Naive thymus-derived CD8-positive, alpha-beta T cell (primary cell): ENCODE measurements around the gene RNF150. TPM values are rescaled to one million over a fixed set of nuclear protein-coding genes. Genes with fewer than 3 reads are reported as not detected.

Experiments used
- ATAC-seq, 2 donors: fragments of 150-1000 bp; cut with Tn5 transposase in 1 of 2; sonication (Bioruptor Pico), chemical (Tn5 transposase) in 1 of 2; 1 replicate in 1 of 2; 2 replicates in 1 of 2; pipeline ENCODE4 v1.10.0; 2021; ENCODE audit warnings: mild to moderate bottlenecking in 2 of 2, moderate library complexity in 2 of 2
- POLR2A ChIA-PET: fragments of 350-600 bp; sonication (Branson Sonifier 250); formaldehyde crosslinking; loops from one replicate; lab custom pipeline; 2021; ENCODE audit warnings: antibody characterized with exemption; lab: Charles Lee
- DNase-seq, 10 donors: peaks; one replicate each; pipeline versions ENCODE4 v3.0.0 to v3.0.0-alpha.2; 2020 to 2022
- H3K27ac Mint-ChIP-seq, 10 donors: one replicate each; pipeline ENCODE4 v1.8.0; 2020 to 2022; ENCODE audit warnings: mild to moderate bottlenecking in 10 of 10, mixed read lengths in 10 of 10, moderate library complexity in 4 of 10, inconsistent platforms in 1 of 10
- H3K27me3 Mint-ChIP-seq, 5 donors: one replicate each; pipeline ENCODE4 v1.8.0; 2021 to 2022; ENCODE audit warnings: mixed read lengths in 5 of 5
- H3K36me3 Mint-ChIP-seq, 3 donors: one replicate each; pipeline ENCODE4 v1.8.0; 2020 to 2022; ENCODE audit warnings: mixed read lengths in 3 of 3, mild to moderate bottlenecking in 2 of 3, inconsistent platforms in 1 of 3
- H3K4me1 Mint-ChIP-seq, 4 donors: one replicate each; pipeline ENCODE4 v1.8.0; 2021 to 2022; ENCODE audit warnings: mixed read lengths in 4 of 4
- H3K4me3 Mint-ChIP-seq, 10 donors: one replicate each; pipeline ENCODE4 v1.8.0; 2020 to 2022; ENCODE audit warnings: mild to moderate bottlenecking in 10 of 10, mixed read lengths in 10 of 10, moderate library complexity in 6 of 10, inconsistent platforms in 1 of 10
- H3K9me3 Mint-ChIP-seq, 9 donors: one replicate each; pipeline ENCODE4 v1.8.0; 2020 to 2022; ENCODE audit warnings: mixed read lengths in 9 of 9, mild to moderate bottlenecking in 3 of 9, inconsistent platforms in 1 of 9, moderate library complexity in 1 of 9
- polyA plus RNA-seq, 3 donors: library from polyadenylated mRNA; unstranded; fragments of 300-500 nt; fragmentation: Illumina TruSeq; gene quantifications; one replicate each; pipeline ENCODE4 v1.2.3, GENCODE V29; 2021
- total RNA-seq, 8 experiments: library from RNA in 2 of 8; stranded (reverse) in 2 of 8; gene quantifications; one replicate each; pipeline ENCODE4 v1.2.3 and lab custom pipeline; 2021 to 2026

RNF150 gene
- total and polyA plus RNA-seq, 5 experiments from 2014 or later, result not detected

GRCh38 chr4:141153751-141154510 lies 20.7 kb upstream of the RNF150 start:
- Mint-ChIP-seq H3K36me3 (no peaks in the 10 kb centered on the region), H3K4me1 (no peaks in the 10 kb centered on the region), H3K9me3 (no peaks in the 10 kb centered on the region), H3K27me3 (peaks cover 0 to 22% (median 12%) of the 10 kb centered on the region in 5 donors), H3K27ac (no peak overlapping the region), H3K4me3 (no peak overlapping the region)
- POLR2A ChIA-PET, result no interaction called here
- no peak for DNase-seq
- no peak for ATAC-seq

- POLR2A ChIA-PET, result no interaction called here
- H3K9me3 Mint-ChIP-seq, result no peaks in the 10 kb centered on the region
- ATAC-seq (no peak), DNase-seq (no peak)
- no peaks in the 10 kb centered on the region for H3K36me3 Mint-ChIP-seq
- no peaks in the 10 kb centered on the region for H3K4me1 Mint-ChIP-seq
- no peak overlapping the region for H3K4me3 Mint-ChIP-seq
- no peak overlapping the region for H3K27ac Mint-ChIP-seq
- peaks cover 0 to 6% (median 0%) of the 10 kb centered on the region in 5 donors for H3K27me3 Mint-ChIP-seq
Measured at GRCh38 chr4:141144207-141144606, 10.9 kb upstream of the RNF150 start.

- Mint-ChIP-seq H3K27ac (no peak overlapping the region), H3K4me3 (no peak overlapping the region), H3K27me3 (peaks cover 1 to 6% (median 4%) of the 10 kb centered on the region in 5 donors), H3K9me3 (no peaks in the 10 kb centered on the region), H3K36me3 (no peaks in the 10 kb centered on the region), H3K4me1 (no peaks in the 10 kb centered on the region)
- DNase-seq (no peak), ATAC-seq (no peak)
- POLR2A ChIA-PET, result no interaction called here
Measured at GRCh38 chr4:141142423-141142822, 9.2 kb upstream of the RNF150 start.

GRCh38 chr4:141140391-141141200 lies 7.3 kb upstream of the RNF150 start:
- H3K4me3 Mint-ChIP-seq, result no peak overlapping the region

GRCh38 chr4:141133999-141134995 lies 1.0 kb upstream of the RNF150 start:
- H3K4me1 Mint-ChIP-seq, result peaks cover 6 to 23% (median 19%) of the 10 kb centered on the region in 4 donors
- H3K9me3 Mint-ChIP-seq, result peaks cover 0 to 2% (median 0%) of the 10 kb centered on the region in 9 donors
- H3K4me3 Mint-ChIP-seq, result peak overlapping the region; percentile 41 to 90 (median 84)
- no peak for DNase-seq
- no peak for ATAC-seq
- no peaks in the 10 kb centered on the region for H3K36me3 Mint-ChIP-seq
- H3K27me3 Mint-ChIP-seq, result peaks cover 42 to 77% (median 52%) of the 10 kb centered on the region in 5 donors
- POLR2A ChIA-PET, result no interaction called here
- H3K27ac Mint-ChIP-seq, result no peak overlapping the region

More at GRCh38 chr4:141140391-141141200, 7.3 kb upstream of the RNF150 start:
- ATAC-seq, result no peak
- Mint-ChIP-seq H3K27ac (no peak overlapping the region), H3K36me3 (no peaks in the 10 kb centered on the region), H3K9me3 (peaks cover 0 to 2% (median 0%) of the 10 kb centered on the region in 9 donors), H3K4me1 (no peaks in the 10 kb centered on the region), H3K27me3 (peaks cover 11 to 22% (median 16%) of the 10 kb centered on the region in 5 donors)
- DNase-seq, result no peak
- POLR2A ChIA-PET, result no interaction called here

- H3K27ac Mint-ChIP-seq, result no peak overlapping the region
- peaks cover 44 to 92% (median 60%) of the 10 kb centered on the region in 5 donors for H3K27me3 Mint-ChIP-seq
- no peaks in the 10 kb centered on the region for H3K36me3 Mint-ChIP-seq
- DNase-seq (peak in 2 of 10 donors; percentile 5 to 6), ATAC-seq (peak in 1 of 2 donors; percentile 28)
- POLR2A ChIA-PET, result no interaction called here
- H3K4me3 Mint-ChIP-seq, result peak overlapping the region in 3 of 10 donors; percentile 80 to 90 (median 83)
- peaks cover 6 to 23% (median 19%) of the 10 kb centered on the region in 4 donors for H3K4me1 Mint-ChIP-seq
- peaks cover 0 to 2% (median 0%) of the 10 kb centered on the region in 9 donors for H3K9me3 Mint-ChIP-seq
Measured at GRCh38 chr4:141132709-141133145, 542 bp downstream of the RNF150 start.

- Mint-ChIP-seq H3K27ac (peak overlapping the region in 1 of 10 donors; percentile 21), H3K4me3 (peak overlapping the region; percentile 58 to 78 (median 72)), H3K9me3 (peaks cover 0 to under 1% (median 0%) of the 10 kb centered on the region in 9 donors), H3K36me3 (no peaks in the 10 kb centered on the region), H3K4me1 (peaks cover 6 to 23% (median 19%) of the 10 kb centered on the region in 4 donors), H3K27me3 (peaks cover 40 to 92% (median 59%) of the 10 kb centered on the region in 5 donors)
- POLR2A ChIA-PET, result no interaction called here
- peak in 1 of 10 donors; percentile 7 for DNase-seq
- ATAC-seq, result no peak
Measured at GRCh38 chr4:141132072-141132708, 1.1 kb downstream of the RNF150 start.

- DNase-seq (no peak), ATAC-seq (no peak)
- Mint-ChIP-seq H3K27me3 (peaks cover 39 to 92% (median 54%) of the 10 kb centered on the region in 5 donors), H3K36me3 (no peaks in the 10 kb centered on the region), H3K4me3 (peak overlapping the region; percentile 58 to 78 (median 72)), H3K27ac (peak overlapping the region in 1 of 10 donors; percentile 21), H3K9me3 (no peaks in the 10 kb centered on the region), H3K4me1 (peaks cover 6 to 23% (median 19%) of the 10 kb centered on the region in 4 donors)
- POLR2A ChIA-PET, result no interaction called here
Measured at GRCh38 chr4:141131723-141132071, 1.6 kb downstream of the RNF150 start.

GRCh38 chr4:141130947-141131605 lies 2.2 kb downstream of the RNF150 start:
- H3K36me3 Mint-ChIP-seq, result no peaks in the 10 kb centered on the region
- H3K27me3 Mint-ChIP-seq, result peaks cover 39 to 92% (median 53%) of the 10 kb centered on the region in 5 donors
- H3K4me3 Mint-ChIP-seq, result peak overlapping the region in 5 of 10 donors; percentile 37 to 77 (median 71)
- peaks cover 6 to 23% (median 19%) of the 10 kb centered on the region in 4 donors for H3K4me1 Mint-ChIP-seq
- DNase-seq, result no peak
- no peak for ATAC-seq
- POLR2A ChIA-PET, result no interaction called here
- H3K9me3 Mint-ChIP-seq, result no peaks in the 10 kb centered on the region
- H3K27ac Mint-ChIP-seq, result no peak overlapping the region

GRCh38 chr4:141127884-141128283 lies 5.4 kb downstream of the RNF150 start:
- peaks cover 26 to 70% (median 31%) of the 10 kb centered on the region in 5 donors for H3K27me3 Mint-ChIP-seq

GRCh38 chr4:141126769-141127168 lies 6.5 kb downstream of the RNF150 start:
- ATAC-seq, result no peak
- peaks cover 0 to 6% (median 1%) of the 10 kb centered on the region in 4 donors for H3K4me1 Mint-ChIP-seq
- POLR2A ChIA-PET, result no interaction called here
- DNase-seq, result no peak
- no peaks in the 10 kb centered on the region for H3K9me3 Mint-ChIP-seq
- H3K27me3 Mint-ChIP-seq, result peaks cover 21 to 64% (median 27%) of the 10 kb centered on the region in 5 donors
- no peaks in the 10 kb centered on the region for H3K36me3 Mint-ChIP-seq
- no peak overlapping the region for H3K4me3 Mint-ChIP-seq
- H3K27ac Mint-ChIP-seq, result no peak overlapping the region

More at GRCh38 chr4:141127884-141128283, 5.4 kb downstream of the RNF150 start:
- no peak overlapping the region for H3K27ac Mint-ChIP-seq
- ATAC-seq (no peak), DNase-seq (no peak)
- peaks cover 0 to 12% (median 6%) of the 10 kb centered on the region in 4 donors for H3K4me1 Mint-ChIP-seq
- POLR2A ChIA-PET, result no interaction called here
- H3K4me3 Mint-ChIP-seq, result no peak overlapping the region
- no peaks in the 10 kb centered on the region for H3K9me3 Mint-ChIP-seq
- H3K36me3 Mint-ChIP-seq, result no peaks in the 10 kb centered on the region
